Subcutaneous adipose tissue (tissue), 4 donors: ENCODE measurements around the gene PATJ. TPM values are rescaled to one million over a fixed set of nuclear protein-coding genes. Genes with fewer than 3 reads are reported as not detected.

Experiments used
- CTCF ChIP-seq: fragments of 450-650 bp; IDR thresholded peaks from one replicate; pipeline ENCODE4 v1.5.1; 2016; ENCODE audit warnings: low read depth, mild to moderate bottlenecking, control low read depth, antibody characterized with exemption, moderate library complexity
- total RNA-seq, 4 donors: library from RNA; depleted of rRNA; stranded (reverse); fragments of >200 nt; gene quantifications; one replicate each; pipeline ENCODE4 v1.1.0, GENCODE V29; 2016

Gene PATJ
- total RNA-seq, 4 donors from 2014 or later = 12.2 to 21.6 (median 19.1) TPM

- no peak for TF ChIP-seq CTCF
Measured at GRCh38 chr1:61930116-61930645, 187.9 kb downstream of the PATJ start.

GRCh38 chr1:61931587-61932279, 189.5 kb downstream of the PATJ start:
- TF ChIP-seq CTCF = no peak

GRCh38 chr1:61935516-61935915, 193.2 kb downstream of the PATJ start:
- no peak for TF ChIP-seq CTCF

GRCh38 chr1:61936839-61937238, 194.6 kb downstream of the PATJ start:
- TF ChIP-seq CTCF = no peak

- no peak for TF ChIP-seq CTCF
Measured at GRCh38 chr1:61941794-61942193, 199.5 kb downstream of the PATJ start.

GRCh38 chr1:61942856-61943255, 200.6 kb downstream of the PATJ start:
- no peak for TF ChIP-seq CTCF

- no peak for TF ChIP-seq CTCF
Measured at GRCh38 chr1:61950418-61950817, 208.1 kb downstream of the PATJ start.
